HepG2 (cell line): ENCODE results near the gene HPCAL1. TPM values are rescaled to one million over a fixed set of nuclear protein-coding genes. Genes with fewer than 3 reads are reported as not detected.

Experiments
- AHR ChIP-seq: IDR thresholded peaks from 2 replicates; pipeline ENCODE4 v1.6.1; 2018; ENCODE audit warnings: missing genetic modification reagents, missing compliant biosample characterization
- ARID2 ChIP-seq: sonication (generic); formaldehyde crosslinking; IDR thresholded peaks from 2 replicates; pipeline ENCODE4 v1.8.1; 2022; ENCODE audit warnings: mild to moderate bottlenecking, missing genetic modification reagents, borderline replicate concordance
- FOXJ3 ChIP-seq: sonication (generic); formaldehyde crosslinking; IDR thresholded peaks from 2 replicates; pipeline ENCODE4 v1.4.0; 2020; ENCODE audit warnings: missing genetic modification reagents, mild to moderate bottlenecking, borderline replicate concordance
- HOXA5 ChIP-seq: sonication (generic); formaldehyde crosslinking; IDR thresholded peaks from 2 replicates; pipeline ENCODE4 v1.4.0; 2020; ENCODE audit warnings: missing genetic modification reagents
- HOXA7 ChIP-seq: sonication (generic); formaldehyde crosslinking; IDR thresholded peaks from 2 replicates; pipeline ENCODE4 v1.8.1; 2022; ENCODE audit warnings: mild to moderate bottlenecking, missing genetic modification reagents, moderate library complexity
- KDM2A ChIP-seq: sonication (generic); formaldehyde crosslinking; IDR thresholded peaks from 2 replicates; pipeline ENCODE4 v1.4.0; 2020; ENCODE audit warnings: low read depth, missing genetic modification reagents, borderline replicate concordance
- KLF13 ChIP-seq: sonication (generic); formaldehyde crosslinking; IDR thresholded peaks from 2 replicates; pipeline ENCODE4 v1.4.0; 2020; ENCODE audit warnings: mild to moderate bottlenecking, missing genetic modification reagents
- KLF16 ChIP-seq, 2 experiments: sonication (generic) in 1 of 2; formaldehyde crosslinking in 1 of 2; IDR thresholded peaks; 2 replicates each; pipeline versions ENCODE4 v1.6.1 to v1.8.0; 2016 to 2023; ENCODE audit warnings: missing genetic modification reagents in 2 of 2, missing compliant biosample characterization in 1 of 2
- NRL ChIP-seq: sonication (generic); formaldehyde crosslinking; IDR thresholded peaks from 2 replicates; pipeline ENCODE4 v1.5.0; 2020; ENCODE audit warnings: missing genetic modification reagents, mild to moderate bottlenecking, moderate library complexity, borderline replicate concordance
- YEATS2 ChIP-seq: sonication (generic); formaldehyde crosslinking; IDR thresholded peaks from 2 replicates; pipeline ENCODE4 v1.4.0; 2020; ENCODE audit warnings: missing genetic modification reagents, borderline replicate concordance
- ZFP62 ChIP-seq: sonication (generic); formaldehyde crosslinking; IDR thresholded peaks from 2 replicates; pipeline ENCODE4 v1.4.0; 2020; ENCODE audit warnings: missing genetic modification reagents
- ZFP90 ChIP-seq: sonication (generic); formaldehyde crosslinking; IDR thresholded peaks from 2 replicates; pipeline ENCODE4 v1.8.0; 2022; ENCODE audit warnings: missing genetic modification reagents, mild to moderate bottlenecking, inconsistent platforms, borderline replicate concordance
- ZNF496 ChIP-seq: sonication (generic); formaldehyde crosslinking; IDR thresholded peaks from 2 replicates; pipeline ENCODE4 v1.8.1; 2023; ENCODE audit warnings: mild to moderate bottlenecking, moderate library complexity, missing genetic modification reagents; ENCODE audit not compliant: insufficient replicate concordance
- ZNF546 ChIP-seq: sonication (generic); formaldehyde crosslinking; conservative IDR thresholded peaks from 2 replicates; pipeline ENCODE4 v1.8.1; 2023; ENCODE audit warnings: mild to moderate bottlenecking, missing genetic modification reagents
- ZNF616 ChIP-seq: sonication (generic); formaldehyde crosslinking; IDR thresholded peaks from 2 replicates; pipeline ENCODE4 v1.5.0; 2020; ENCODE audit warnings: low read depth, mild to moderate bottlenecking, missing genetic modification reagents
- ZNF644 ChIP-seq: IDR thresholded peaks from 2 replicates; pipeline ENCODE4 v1.6.1; 2016; ENCODE audit warnings: low read depth
- ZNF749 ChIP-seq: sonication (generic); formaldehyde crosslinking; IDR thresholded peaks from 2 replicates; pipeline ENCODE4 v1.8.0; 2022; ENCODE audit warnings: mild to moderate bottlenecking, missing genetic modification reagents, moderate library complexity, borderline replicate concordance
- polyA plus RNA-seq, 8 experiments: library from polyadenylated mRNA; depleted of rRNA in 3 of 8; stranded (reverse) in 7 of 8; unstranded in 1 of 8; fragments of >200 nt; fragmentation: Illumina TruSeq in 4 of 8; extraction: Trizol in 4 of 8; gene quantifications; 2 replicates each; pipeline versions ENCODE4 v1.2.1 to v1.2.3, GENCODE V29; 2011 to 2016; ENCODE audit warnings: low read depth in 4 of 8, missing spikeins in 1 of 8, mixed read lengths in 1 of 8; ENCODE audit not compliant: insufficient read depth in 1 of 8
- total RNA-seq, 5 experiments: library from RNA; depleted of rRNA; stranded (reverse); fragments of >200 nt; fragmentation: Illumina TruSeq; extraction: Trizol; gene quantifications; 2 replicates each; pipeline ENCODE4 v1.2.3, GENCODE V29; 2016; ENCODE audit warnings: low read depth in 1 of 5
- TF ChIP-seq, protein P1 (sequence below): sonication (generic); formaldehyde crosslinking; IDR thresholded peaks from 2 replicates; pipeline ENCODE4 v1.4.0; 2020; ENCODE audit warnings: missing genetic modification reagents, borderline replicate concordance
- TF ChIP-seq, protein P2 (sequence below): sonication (generic); formaldehyde crosslinking; IDR thresholded peaks from 2 replicates; pipeline ENCODE4 v1.8.0; 2023; ENCODE audit warnings: mild to moderate bottlenecking, missing genetic modification reagents
- TF ChIP-seq, protein P3 (sequence below): sonication (generic); formaldehyde crosslinking; IDR thresholded peaks from 2 replicates; pipeline ENCODE4 v1.4.0; 2020; ENCODE audit warnings: missing genetic modification reagents; ENCODE audit errors: not compliant biosample characterization

The HPCAL1 gene
- total and polyA plus RNA-seq, 2 of the 13 experiments (the other 11 are each of a cell fraction or from before 2014, with no cell fraction given), result 29.5 to 29.9 TPM

DNA sequence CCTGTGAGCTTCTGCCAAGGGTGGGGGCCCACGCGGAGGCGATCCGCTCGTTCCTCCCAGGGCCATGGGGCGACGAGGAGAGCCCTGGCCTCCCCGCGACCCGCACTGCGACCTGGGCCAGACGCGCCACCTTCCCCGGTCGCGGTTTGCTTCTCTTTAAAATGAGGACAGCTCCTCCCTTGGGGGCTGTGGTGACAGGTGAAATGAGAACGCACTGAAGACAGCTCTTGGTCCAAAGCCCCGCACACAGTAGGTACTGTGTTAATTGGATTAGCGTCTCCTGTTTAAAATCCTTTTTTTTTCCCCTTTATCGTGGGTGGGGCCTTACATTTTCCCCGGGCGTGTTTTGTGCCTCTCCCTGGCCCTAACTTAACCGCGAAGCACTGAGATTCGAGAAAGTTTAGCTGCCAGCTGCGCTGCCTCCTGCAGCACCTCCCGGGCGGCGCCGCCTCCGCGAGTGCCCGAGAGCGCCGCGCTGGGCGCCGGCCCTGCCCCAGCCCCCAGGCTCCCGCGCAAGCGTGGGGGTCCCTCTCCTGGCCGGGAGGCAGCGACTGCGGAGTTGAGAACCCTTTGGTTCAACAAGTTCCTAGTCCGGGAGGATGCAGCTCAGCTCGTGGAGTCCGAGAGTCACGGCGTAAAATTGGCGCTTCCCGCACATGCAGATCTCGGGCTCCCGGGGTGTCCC lies 1.1 kb downstream of the HPCAL1 start (continued):
- TF ChIP-seq KDM2A (CRISPR knock-in tag), result peak; percentile 57
- TF ChIP-seq, protein P1, sequence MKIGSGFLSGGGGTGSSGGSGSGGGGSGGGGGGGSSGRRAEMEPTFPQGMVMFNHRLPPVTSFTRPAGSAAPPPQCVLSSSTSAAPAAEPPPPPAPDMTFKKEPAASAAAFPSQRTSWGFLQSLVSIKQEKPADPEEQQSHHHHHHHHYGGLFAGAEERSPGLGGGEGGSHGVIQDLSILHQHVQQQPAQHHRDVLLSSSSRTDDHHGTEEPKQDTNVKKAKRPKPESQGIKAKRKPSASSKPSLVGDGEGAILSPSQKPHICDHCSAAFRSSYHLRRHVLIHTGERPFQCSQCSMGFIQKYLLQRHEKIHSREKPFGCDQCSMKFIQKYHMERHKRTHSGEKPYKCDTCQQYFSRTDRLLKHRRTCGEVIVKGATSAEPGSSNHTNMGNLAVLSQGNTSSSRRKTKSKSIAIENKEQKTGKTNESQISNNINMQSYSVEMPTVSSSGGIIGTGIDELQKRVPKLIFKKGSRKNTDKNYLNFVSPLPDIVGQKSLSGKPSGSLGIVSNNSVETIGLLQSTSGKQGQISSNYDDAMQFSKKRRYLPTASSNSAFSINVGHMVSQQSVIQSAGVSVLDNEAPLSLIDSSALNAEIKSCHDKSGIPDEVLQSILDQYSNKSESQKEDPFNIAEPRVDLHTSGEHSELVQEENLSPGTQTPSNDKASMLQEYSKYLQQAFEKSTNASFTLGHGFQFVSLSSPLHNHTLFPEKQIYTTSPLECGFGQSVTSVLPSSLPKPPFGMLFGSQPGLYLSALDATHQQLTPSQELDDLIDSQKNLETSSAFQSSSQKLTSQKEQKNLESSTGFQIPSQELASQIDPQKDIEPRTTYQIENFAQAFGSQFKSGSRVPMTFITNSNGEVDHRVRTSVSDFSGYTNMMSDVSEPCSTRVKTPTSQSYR (CRISPR knock-in tag), result no peak
- TF ChIP-seq ZNF749 (CRISPR knock-in tag), result no peak
- TF ChIP-seq ARID2 (CRISPR knock-in tag), result peak; percentile 52; the same call in 1 of the 2 replicates
- peak; percentile 89; the same call in 1 of the 2 replicates for TF ChIP-seq NRL (CRISPR knock-in tag)
- TF ChIP-seq KLF16 (CRISPR knock-in tag; IDR thresholded peaks at IDR 0.05), result peak in 1 of 2 experiments; percentile 18; a peak in 1 of 4 replicates
- TF ChIP-seq ZNF644 (CRISPR knock-in tag), result no peak
- TF ChIP-seq ZFP62, result no peak
- TF ChIP-seq ZNF616 (CRISPR knock-in tag), result 0 out of 2 replicates have a peak, but pooled peaks have one; percentile 52
- TF ChIP-seq, protein P2, sequence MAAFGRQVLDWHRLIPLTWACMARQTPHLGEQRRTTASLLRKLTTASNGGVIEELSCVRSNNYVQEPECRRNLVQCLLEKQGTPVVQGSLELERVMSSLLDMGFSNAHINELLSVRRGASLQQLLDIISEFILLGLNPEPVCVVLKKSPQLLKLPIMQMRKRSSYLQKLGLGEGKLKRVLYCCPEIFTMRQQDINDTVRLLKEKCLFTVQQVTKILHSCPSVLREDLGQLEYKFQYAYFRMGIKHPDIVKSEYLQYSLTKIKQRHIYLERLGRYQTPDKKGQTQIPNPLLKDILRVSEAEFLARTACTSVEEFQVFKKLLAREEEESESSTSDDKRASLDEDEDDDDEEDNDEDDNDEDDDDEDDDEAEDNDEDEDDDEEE (CRISPR knock-in tag), result 0 out of 2 replicates have a peak, but pooled peaks have one; percentile 13
- peak; percentile 25; the same call in 1 of the 2 replicates for TF ChIP-seq AHR (CRISPR knock-in tag)
- no peak for TF ChIP-seq YEATS2 (CRISPR knock-in tag)
- no peak for TF ChIP-seq HOXA5
- no peak for TF ChIP-seq HOXA7 (CRISPR knock-in tag)
- no peak for TF ChIP-seq ZNF496 (CRISPR knock-in tag)
- TF ChIP-seq, protein P3, sequence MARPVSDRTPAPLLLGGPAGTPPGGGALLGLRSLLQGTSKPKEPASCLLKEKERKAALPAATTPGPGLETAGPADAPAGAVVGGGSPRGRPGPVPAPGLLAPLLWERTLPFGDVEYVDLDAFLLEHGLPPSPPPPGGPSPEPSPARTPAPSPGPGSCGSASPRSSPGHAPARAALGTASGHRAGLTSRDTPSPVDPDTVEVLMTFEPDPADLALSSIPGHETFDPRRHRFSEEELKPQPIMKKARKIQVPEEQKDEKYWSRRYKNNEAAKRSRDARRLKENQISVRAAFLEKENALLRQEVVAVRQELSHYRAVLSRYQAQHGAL (CRISPR knock-in tag), result no peak
- no peak for TF ChIP-seq FOXJ3 (CRISPR knock-in tag)
- TF ChIP-seq ZNF546, result no peak
- no peak for TF ChIP-seq ZFP90 (CRISPR knock-in tag)
- TF ChIP-seq KLF13 (CRISPR knock-in tag), result peak; percentile 6; the same call in 1 of the 2 replicates
